Endodermal cell (in vitro differentiated cells): ENCODE data around the gene CTSG. TPM values are rescaled to one million over a fixed set of nuclear protein-coding genes. Genes with fewer than 3 reads are reported as not detected.
A peak's percentile ranks its signal among the peaks of the same experiment; 100 is the strongest.

Experiments
- DNase-seq: peaks from one replicate; pipeline ENCODE4 v3.0.0-alpha.2; 2017
- H3K27ac ChIP-seq: 2 replicates; pipeline ENCODE4 v1.5.1; 2013; ENCODE audit warnings: mild to moderate bottlenecking, low read depth, low read length, moderate library complexity
- H3K27me3 ChIP-seq: 2 replicates; pipeline ENCODE4 v1.6.1; 2013; ENCODE audit warnings: mild to moderate bottlenecking, low read length, moderate library complexity; ENCODE audit not compliant: insufficient read depth, control insufficient read depth, poor library complexity, severe bottlenecking
- H3K36me3 ChIP-seq: 2 replicates; pipeline ENCODE4 v1.7.0; 2013; ENCODE audit warnings: mild to moderate bottlenecking, low read length, moderate library complexity; ENCODE audit not compliant: control insufficient read depth, insufficient read depth
- H3K4me1 ChIP-seq: one replicate; pipeline ENCODE4 v1.7.0; 2013; ENCODE audit warnings: low read length; ENCODE audit not compliant: control insufficient read depth, insufficient read depth
- H3K4me3 ChIP-seq: 2 replicates; pipeline ENCODE4 v1.5.1; 2013; ENCODE audit warnings: mild to moderate bottlenecking, low read length, moderate library complexity
- H3K9ac ChIP-seq: 2 replicates; pipeline ENCODE4 v1.6.1; 2013; ENCODE audit warnings: mild to moderate bottlenecking, low read length, moderate library complexity; ENCODE audit not compliant: poor library complexity, severe bottlenecking; ENCODE audit errors: extremely low read depth
- H3K9me3 ChIP-seq: 2 replicates; pipeline ENCODE4 v1.6.1; 2013; ENCODE audit warnings: mild to moderate bottlenecking, low read length, moderate library complexity; ENCODE audit not compliant: control insufficient read depth
- H3K27ac Mint-ChIP-seq: 2 replicates; pipeline ENCODE4 v1.8.0; 2020; ENCODE audit warnings: mixed read lengths
- H3K27me3 Mint-ChIP-seq: 2 replicates; pipeline ENCODE4 v1.8.0; 2021; ENCODE audit warnings: mild to moderate bottlenecking, mixed read lengths; ENCODE audit not compliant: insufficient read depth
- H3K36me3 Mint-ChIP-seq: 2 replicates; pipeline ENCODE4 v1.8.0; 2020; ENCODE audit warnings: low read depth, mixed read lengths
- H3K4me1 Mint-ChIP-seq: 2 replicates; pipeline ENCODE4 v1.8.0; 2020; ENCODE audit warnings: mixed read lengths
- H3K4me3 Mint-ChIP-seq: 2 replicates; pipeline ENCODE4 v1.8.0; 2020; ENCODE audit warnings: mild to moderate bottlenecking, moderate library complexity, mixed read lengths
- H3K9me3 Mint-ChIP-seq: 2 replicates; pipeline ENCODE4 v1.8.0; 2020; ENCODE audit warnings: mild to moderate bottlenecking, mixed read lengths
- WGBS, 2 experiments: methylation state at CpG; one replicate each; pipeline versions ENCODE4 v1.1.5 to v1.1.7; 2013; ENCODE audit warnings: missing lambda C conversion rate in 2 of 2, mixed read lengths in 1 of 2; ENCODE audit not compliant: insufficient coverage in 1 of 2, insufficient read length in 1 of 2; 5-methylcytosine and 5-hydroxymethylcytosine counted together
- total RNA-seq, 2 donors: library from RNA; stranded (reverse); fragmentation: NEBNext Ultra II Directional in 1 of 2; extraction: Animal tissue kit (Norgen Biotek cat#: 25700) in 1 of 2; gene quantifications; 2 replicates in 1 of 2; 3 replicates in 1 of 2; pipeline ENCODE4 v1.2.1, GENCODE V29; 2021
- TF ChIP-seq, protein P1 (sequence below): fragments of 200-600 bp; sonication (generic); conservative IDR thresholded peaks from 2 replicates; pipeline ENCODE4 v1.5.0; 2021; ENCODE audit warnings: antibody characterized with exemption, mild to moderate bottlenecking

The CTSG gene
- total RNA-seq, 2 donors from 2014 or later = not detected

DNA sequence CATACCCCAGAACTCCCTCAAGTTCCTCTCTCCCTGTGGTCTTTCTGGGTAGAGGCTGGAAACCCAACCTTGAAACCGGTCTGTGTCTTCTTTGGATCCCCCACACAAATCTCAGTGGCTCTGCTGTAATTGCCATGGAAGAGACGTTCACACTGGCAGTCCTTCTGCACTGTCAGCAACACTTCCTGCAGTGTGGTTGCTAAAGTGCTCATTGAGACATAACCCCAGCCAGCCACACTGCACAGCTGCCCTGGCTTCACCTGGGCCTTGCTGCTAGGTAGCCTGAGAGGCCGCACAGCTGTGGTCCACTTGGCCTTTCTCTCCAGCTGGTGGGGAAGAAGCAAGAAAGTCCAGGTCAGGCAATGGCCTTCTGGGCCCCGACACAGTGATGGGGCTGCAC is 31.0 kb upstream of the CTSG start:
- Mint-ChIP-seq H3K27me3 (no peaks in the 10 kb centered on the region), H3K27ac (no peak overlapping the region), H3K4me1 (peaks cover 5% of the 10 kb centered on the region), H3K9me3 (no peaks in the 10 kb centered on the region), H3K4me3 (no peak overlapping the region), H3K36me3 (no peaks in the 10 kb centered on the region)
- Histone ChIP-seq H3K9me3 (no peaks in the 10 kb centered on the region), H3K27ac (no peak overlapping the region), H3K36me3 (no peaks in the 10 kb centered on the region), H3K4me1 (peaks cover 9% of the 10 kb centered on the region), H3K4me3 (no peak overlapping the region), H3K9ac (no peak overlapping the region), H3K27me3 (no peaks in the 10 kb centered on the region)
- DNase-seq = no peak
- WGBS, 2 experiments = 91 to 100% methylated on average over 2 to 4 of the region's 4 CpGs
- TF ChIP-seq, protein P1, sequence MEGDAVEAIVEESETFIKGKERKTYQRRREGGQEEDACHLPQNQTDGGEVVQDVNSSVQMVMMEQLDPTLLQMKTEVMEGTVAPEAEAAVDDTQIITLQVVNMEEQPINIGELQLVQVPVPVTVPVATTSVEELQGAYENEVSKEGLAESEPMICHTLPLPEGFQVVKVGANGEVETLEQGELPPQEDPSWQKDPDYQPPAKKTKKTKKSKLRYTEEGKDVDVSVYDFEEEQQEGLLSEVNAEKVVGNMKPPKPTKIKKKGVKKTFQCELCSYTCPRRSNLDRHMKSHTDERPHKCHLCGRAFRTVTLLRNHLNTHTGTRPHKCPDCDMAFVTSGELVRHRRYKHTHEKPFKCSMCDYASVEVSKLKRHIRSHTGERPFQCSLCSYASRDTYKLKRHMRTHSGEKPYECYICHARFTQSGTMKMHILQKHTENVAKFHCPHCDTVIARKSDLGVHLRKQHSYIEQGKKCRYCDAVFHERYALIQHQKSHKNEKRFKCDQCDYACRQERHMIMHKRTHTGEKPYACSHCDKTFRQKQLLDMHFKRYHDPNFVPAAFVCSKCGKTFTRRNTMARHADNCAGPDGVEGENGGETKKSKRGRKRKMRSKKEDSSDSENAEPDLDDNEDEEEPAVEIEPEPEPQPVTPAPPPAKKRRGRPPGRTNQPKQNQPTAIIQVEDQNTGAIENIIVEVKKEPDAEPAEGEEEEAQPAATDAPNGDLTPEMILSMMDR = no peak

DNA sequence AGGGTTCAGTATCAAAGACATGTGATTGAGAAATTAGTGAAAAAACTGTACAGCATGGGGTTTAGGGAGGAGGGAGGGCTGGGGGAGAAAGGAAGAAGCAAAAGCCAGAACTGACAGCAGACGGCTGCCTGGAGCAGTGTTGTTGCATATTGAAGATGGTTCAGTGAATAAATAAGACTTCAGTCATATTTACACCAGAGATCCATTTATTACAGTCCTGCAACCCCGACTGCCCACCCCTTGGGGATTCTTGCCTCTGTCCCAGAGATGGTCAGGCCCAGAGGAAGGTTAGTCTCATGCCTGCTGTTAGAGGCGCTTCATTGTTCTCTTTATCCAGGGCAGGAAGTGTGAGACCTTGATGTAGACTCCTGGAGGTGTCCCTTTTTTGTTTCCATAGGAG is 30.2 kb upstream of the CTSG start:
- H3K4me3 Mint-ChIP-seq = no peak overlapping the region
- Histone ChIP-seq H3K4me3 (no peak overlapping the region), H3K36me3 (no peaks in the 10 kb centered on the region), H3K27ac (no peak overlapping the region), H3K4me1 (peaks cover 9% of the 10 kb centered on the region), H3K27me3 (no peaks in the 10 kb centered on the region), H3K9me3 (no peaks in the 10 kb centered on the region), H3K9ac (no peak overlapping the region)
- WGBS, 2 experiments = 81 to 100% methylated on average over 1 to 3 of the region's 3 CpGs
- DNase-seq = no peak
- no peak overlapping the region for H3K27ac Mint-ChIP-seq
- no peaks in the 10 kb centered on the region for H3K36me3 Mint-ChIP-seq
- no peaks in the 10 kb centered on the region for H3K27me3 Mint-ChIP-seq
- TF ChIP-seq, protein P1 = no peak
- no peaks in the 10 kb centered on the region for H3K9me3 Mint-ChIP-seq
- H3K4me1 Mint-ChIP-seq = peaks cover 5% of the 10 kb centered on the region

DNA sequence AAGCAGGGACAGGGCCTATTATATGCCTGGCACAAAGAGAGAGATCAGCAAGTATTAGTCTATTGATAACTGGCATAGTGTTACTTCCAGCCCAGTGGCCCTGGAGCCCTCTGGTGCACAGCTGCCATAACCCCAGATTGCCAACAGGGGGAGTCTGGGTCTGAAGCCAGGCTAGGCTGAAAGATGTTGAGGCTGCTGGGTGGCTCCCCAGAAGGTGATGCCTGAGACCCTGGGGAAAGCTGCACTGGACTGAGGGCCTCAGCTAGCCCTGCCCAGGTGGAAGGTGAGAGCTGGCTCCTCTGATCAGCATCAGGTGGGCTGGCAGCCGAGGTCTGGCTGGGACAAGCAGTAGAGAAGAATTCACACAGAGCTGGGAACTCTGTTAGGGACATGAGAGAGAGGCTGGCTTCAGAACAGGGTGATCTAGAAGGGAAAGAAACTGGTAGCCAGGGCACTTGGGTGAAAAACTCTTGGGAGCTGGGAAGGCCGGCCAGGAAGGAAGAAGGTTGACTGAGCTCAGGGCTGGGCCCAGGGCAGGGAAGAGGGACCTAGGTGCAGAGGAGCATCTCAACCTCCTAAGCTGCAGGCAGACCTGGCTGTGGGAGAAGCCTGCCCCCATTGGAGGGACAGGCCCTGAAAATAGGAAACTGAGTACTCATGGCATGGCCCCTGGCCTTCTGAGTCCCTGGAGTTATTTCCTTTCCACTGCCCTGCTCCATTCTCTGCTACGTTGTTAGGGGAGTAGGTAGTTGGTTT is 29.6 kb upstream of the CTSG start:
- no peak overlapping the region for H3K27ac ChIP-seq
- H3K4me3 ChIP-seq = no peak overlapping the region
- WGBS, 2 experiments = 83 to 84% methylated on average over 3 of the region's 3 CpGs
- no peaks in the 10 kb centered on the region for H3K9me3 Mint-ChIP-seq
- no peaks in the 10 kb centered on the region for H3K27me3 ChIP-seq
- H3K27ac Mint-ChIP-seq = no peak overlapping the region
- DNase-seq = peak; percentile 91
- TF ChIP-seq, protein P1 = peak; percentile 84
- no peak overlapping the region for H3K9ac ChIP-seq
- H3K36me3 Mint-ChIP-seq = no peaks in the 10 kb centered on the region
- H3K4me1 ChIP-seq = peaks cover 9% of the 10 kb centered on the region
- H3K27me3 Mint-ChIP-seq = no peaks in the 10 kb centered on the region
- H3K4me1 Mint-ChIP-seq = peaks cover 5% of the 10 kb centered on the region
- H3K36me3 ChIP-seq = no peaks in the 10 kb centered on the region
- no peaks in the 10 kb centered on the region for H3K9me3 ChIP-seq
- H3K4me3 Mint-ChIP-seq = no peak overlapping the region
